ENCODE results near the gene PAM. TPM values are rescaled to one million over a fixed set of nuclear protein-coding genes. Genes with fewer than 3 reads are reported as not detected.

Gene PAM
- polyA plus RNA-seq, 1 donor from 2014 or later: 363 TPM

DNA sequence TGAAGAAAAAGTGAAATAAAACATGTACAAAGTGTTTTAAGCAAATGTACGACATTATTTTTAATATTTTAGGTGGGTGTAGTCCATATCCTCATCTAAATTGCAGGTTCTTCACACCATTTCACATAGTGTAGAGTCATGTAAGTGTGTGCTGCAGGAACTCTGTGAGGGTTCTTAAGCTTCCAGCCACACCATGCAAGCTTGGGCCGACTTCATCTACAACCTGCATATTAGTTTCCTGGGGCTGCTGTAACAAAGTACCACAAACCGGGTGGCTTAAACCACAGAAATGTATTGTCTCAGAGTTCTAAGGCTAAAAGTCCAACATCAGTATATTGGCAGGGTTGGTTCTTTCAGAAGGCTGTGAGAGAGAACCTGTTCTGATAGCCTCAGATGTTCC, 10.2 kb downstream of the PAM start:
- Histone ChIP-seq H3F3A (ENCODE audit: insufficient read depth, low read length, poor library complexity, severe bottlenecking) (no peaks in the 10 kb centered on the region), H3K9me2 (ENCODE audit: insufficient read depth, low read length) (no peaks in the 10 kb centered on the region), H3K27ac (ENCODE audit: low read length) (no peak overlapping the region), H3K9me3 (ENCODE audit: low read length) (no peaks in the 10 kb centered on the region), H2AFZ (ENCODE audit: low read depth, low read length) (no peak overlapping the region), H3K36me3 (ENCODE audit: insufficient read depth, low read length) (no peaks in the 10 kb centered on the region), H3K4me3 (ENCODE audit: low read length) (no peak overlapping the region), H4K20me1 (ENCODE audit: insufficient read depth) (no peaks in the 10 kb centered on the region), H3K9ac (ENCODE audit: low read length) (no peak overlapping the region), H3K27me3 (ENCODE audit: insufficient read depth, low read depth, low read length) (no peaks in the 10 kb centered on the region), H3K4me2 (ENCODE audit: low read length) (no peak overlapping the region), H3K79me2 (replicated peaks; ENCODE audit: insufficient read depth, low read length) (peaks cover 23% of the 10 kb centered on the region)
- TF ChIP-seq RAD21 (conservative IDR thresholded peaks at IDR 0.05): no peak
- TF ChIP-seq, protein P1, sequence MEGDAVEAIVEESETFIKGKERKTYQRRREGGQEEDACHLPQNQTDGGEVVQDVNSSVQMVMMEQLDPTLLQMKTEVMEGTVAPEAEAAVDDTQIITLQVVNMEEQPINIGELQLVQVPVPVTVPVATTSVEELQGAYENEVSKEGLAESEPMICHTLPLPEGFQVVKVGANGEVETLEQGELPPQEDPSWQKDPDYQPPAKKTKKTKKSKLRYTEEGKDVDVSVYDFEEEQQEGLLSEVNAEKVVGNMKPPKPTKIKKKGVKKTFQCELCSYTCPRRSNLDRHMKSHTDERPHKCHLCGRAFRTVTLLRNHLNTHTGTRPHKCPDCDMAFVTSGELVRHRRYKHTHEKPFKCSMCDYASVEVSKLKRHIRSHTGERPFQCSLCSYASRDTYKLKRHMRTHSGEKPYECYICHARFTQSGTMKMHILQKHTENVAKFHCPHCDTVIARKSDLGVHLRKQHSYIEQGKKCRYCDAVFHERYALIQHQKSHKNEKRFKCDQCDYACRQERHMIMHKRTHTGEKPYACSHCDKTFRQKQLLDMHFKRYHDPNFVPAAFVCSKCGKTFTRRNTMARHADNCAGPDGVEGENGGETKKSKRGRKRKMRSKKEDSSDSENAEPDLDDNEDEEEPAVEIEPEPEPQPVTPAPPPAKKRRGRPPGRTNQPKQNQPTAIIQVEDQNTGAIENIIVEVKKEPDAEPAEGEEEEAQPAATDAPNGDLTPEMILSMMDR (IDR thresholded peaks at IDR 0.05; ENCODE audit: poor library complexity, severe bottlenecking): no peak
- TF ChIP-seq TAF1 (IDR thresholded peaks at IDR 0.05; ENCODE audit: low read depth): no peak
- no peak for TF ChIP-seq POLR2AphosphoS5 (IDR thresholded peaks at IDR 0.05)
- TF ChIP-seq MXI1 (conservative IDR thresholded peaks at IDR 0.05; ENCODE audit: poor library complexity, severe bottlenecking): no peak
- TF ChIP-seq EP300 (conservative IDR thresholded peaks at IDR 0.05; ENCODE audit: poor library complexity, severe bottlenecking): no peak
- no peak for TF ChIP-seq EZH2 (IDR thresholded peaks at IDR 0.05; ENCODE audit: borderline replicate concordance, insufficient read depth, low read length, poor library complexity, severe bottlenecking)
- TF ChIP-seq SMC3 (conservative IDR thresholded peaks at IDR 0.05; ENCODE audit: poor library complexity): no peak
- TF ChIP-seq, protein P2, sequence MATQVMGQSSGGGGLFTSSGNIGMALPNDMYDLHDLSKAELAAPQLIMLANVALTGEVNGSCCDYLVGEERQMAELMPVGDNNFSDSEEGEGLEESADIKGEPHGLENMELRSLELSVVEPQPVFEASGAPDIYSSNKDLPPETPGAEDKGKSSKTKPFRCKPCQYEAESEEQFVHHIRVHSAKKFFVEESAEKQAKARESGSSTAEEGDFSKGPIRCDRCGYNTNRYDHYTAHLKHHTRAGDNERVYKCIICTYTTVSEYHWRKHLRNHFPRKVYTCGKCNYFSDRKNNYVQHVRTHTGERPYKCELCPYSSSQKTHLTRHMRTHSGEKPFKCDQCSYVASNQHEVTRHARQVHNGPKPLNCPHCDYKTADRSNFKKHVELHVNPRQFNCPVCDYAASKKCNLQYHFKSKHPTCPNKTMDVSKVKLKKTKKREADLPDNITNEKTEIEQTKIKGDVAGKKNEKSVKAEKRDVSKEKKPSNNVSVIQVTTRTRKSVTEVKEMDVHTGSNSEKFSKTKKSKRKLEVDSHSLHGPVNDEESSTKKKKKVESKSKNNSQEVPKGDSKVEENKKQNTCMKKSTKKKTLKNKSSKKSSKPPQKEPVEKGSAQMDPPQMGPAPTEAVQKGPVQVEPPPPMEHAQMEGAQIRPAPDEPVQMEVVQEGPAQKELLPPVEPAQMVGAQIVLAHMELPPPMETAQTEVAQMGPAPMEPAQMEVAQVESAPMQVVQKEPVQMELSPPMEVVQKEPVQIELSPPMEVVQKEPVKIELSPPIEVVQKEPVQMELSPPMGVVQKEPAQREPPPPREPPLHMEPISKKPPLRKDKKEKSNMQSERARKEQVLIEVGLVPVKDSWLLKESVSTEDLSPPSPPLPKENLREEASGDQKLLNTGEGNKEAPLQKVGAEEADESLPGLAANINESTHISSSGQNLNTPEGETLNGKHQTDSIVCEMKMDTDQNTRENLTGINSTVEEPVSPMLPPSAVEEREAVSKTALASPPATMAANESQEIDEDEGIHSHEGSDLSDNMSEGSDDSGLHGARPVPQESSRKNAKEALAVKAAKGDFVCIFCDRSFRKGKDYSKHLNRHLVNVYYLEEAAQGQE (IDR thresholded peaks at IDR 0.05; ENCODE audit: borderline replicate concordance): no peak

DNA sequence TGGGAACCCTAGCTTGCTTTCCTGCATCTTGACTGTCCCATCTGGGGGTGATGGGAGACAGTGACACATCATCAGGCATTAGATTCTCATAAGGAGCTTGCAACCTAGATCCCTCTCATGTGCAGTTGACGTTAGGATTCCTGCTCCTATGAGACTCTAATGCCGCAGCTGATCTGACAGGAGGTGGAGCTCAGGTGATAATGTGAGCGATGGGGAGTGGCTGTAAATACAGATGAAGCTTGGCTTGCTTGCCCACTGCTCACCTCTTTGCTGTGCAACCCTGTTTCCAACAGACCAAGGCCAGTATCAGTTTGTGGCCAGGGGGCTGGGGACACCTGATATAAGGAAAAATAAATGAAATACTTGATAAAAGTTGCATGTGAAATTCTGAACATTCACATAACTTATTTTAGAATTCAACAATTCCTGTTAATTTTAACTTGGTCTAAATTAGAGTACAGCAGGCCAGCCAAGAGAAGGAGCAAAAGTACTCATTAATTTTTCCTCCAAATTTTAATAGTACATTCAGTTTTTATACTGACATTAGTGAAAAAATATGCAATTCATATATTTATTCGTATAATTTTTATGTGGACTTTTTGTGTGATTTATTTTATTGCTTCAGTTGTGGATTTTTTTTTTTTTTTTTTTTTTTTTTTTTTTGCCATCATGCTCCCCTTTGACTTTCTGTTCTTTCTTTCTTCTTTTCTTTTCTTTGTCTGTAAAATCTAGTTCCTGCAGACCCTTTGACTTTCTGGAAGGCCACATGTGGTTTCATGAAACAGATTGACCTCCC, 11.4 kb downstream of the PAM start:
- no peaks in the 10 kb centered on the region for H3K9me3 ChIP-seq (ENCODE audit: low read length)

More for the DNA sequence above, 11.4 kb downstream of the PAM start:
- Histone ChIP-seq H3K27me3 (ENCODE audit: insufficient read depth, low read depth, low read length) (no peaks in the 10 kb centered on the region), H3K4me3 (ENCODE audit: low read length) (no peak overlapping the region), H3K9me2 (ENCODE audit: insufficient read depth, low read length) (no peaks in the 10 kb centered on the region), H3K79me2 (replicated peaks; ENCODE audit: insufficient read depth, low read length) (peaks cover 27% of the 10 kb centered on the region), H3K4me2 (ENCODE audit: low read length) (no peak overlapping the region), H3K27ac (ENCODE audit: low read length) (no peak overlapping the region), H3F3A (ENCODE audit: insufficient read depth, low read length, poor library complexity, severe bottlenecking) (no peaks in the 10 kb centered on the region), H2AFZ (ENCODE audit: low read depth, low read length) (no peak overlapping the region), H4K20me1 (ENCODE audit: insufficient read depth) (no peaks in the 10 kb centered on the region), H3K36me3 (ENCODE audit: insufficient read depth, low read length) (no peaks in the 10 kb centered on the region), H3K9ac (ENCODE audit: low read length) (no peak overlapping the region)
- TF ChIP-seq MXI1 (conservative IDR thresholded peaks at IDR 0.05; ENCODE audit: poor library complexity, severe bottlenecking): no peak
- TF ChIP-seq, protein P2 (IDR thresholded peaks at IDR 0.05; ENCODE audit: borderline replicate concordance): no peak
- TF ChIP-seq RAD21 (conservative IDR thresholded peaks at IDR 0.05): no peak
- TF ChIP-seq TAF1 (IDR thresholded peaks at IDR 0.05; ENCODE audit: low read depth): no peak
- no peak for TF ChIP-seq EP300 (conservative IDR thresholded peaks at IDR 0.05; ENCODE audit: poor library complexity, severe bottlenecking)
- no peak for TF ChIP-seq POLR2AphosphoS5 (IDR thresholded peaks at IDR 0.05)
- TF ChIP-seq, protein P1 (IDR thresholded peaks at IDR 0.05; ENCODE audit: poor library complexity, severe bottlenecking): no peak
- no peak for TF ChIP-seq EZH2 (IDR thresholded peaks at IDR 0.05; ENCODE audit: borderline replicate concordance, insufficient read depth, low read length, poor library complexity, severe bottlenecking)

Data from neural cell (in vitro differentiated cells).